Osteoblast (primary cell): Measurements from ENCODE around the gene VPS13D. TPM values are rescaled to one million over a fixed set of nuclear protein-coding genes. Genes with fewer than 3 reads are reported as not detected.

ENCODE experiments used
- DNase-seq: peaks from one replicate; pipeline ENCODE4 v3.0.0; 2011; ENCODE audit warnings: low spot score, mixed read lengths; ENCODE audit not compliant: insufficient read length; ENCODE audit errors: missing footprints
- H2AFZ ChIP-seq: 2 replicates; pipeline ENCODE4 v1.6.0; 2011; ENCODE audit warnings: mild to moderate bottlenecking, low read length
- H3K27ac ChIP-seq: 2 replicates; pipeline ENCODE4 v1.5.1; 2011; ENCODE audit warnings: mild to moderate bottlenecking, low read depth, low read length, moderate library complexity
- H3K27me3 ChIP-seq: 2 replicates; pipeline ENCODE4 v1.6.0; 2012; ENCODE audit warnings: mild to moderate bottlenecking, control low read depth, inconsistent platforms, low read length, moderate library complexity; ENCODE audit not compliant: insufficient read depth
- H3K36me3 ChIP-seq: 2 replicates; pipeline ENCODE4 v1.5.1; 2011; ENCODE audit warnings: mild to moderate bottlenecking, low read length, control low read depth, moderate library complexity; ENCODE audit not compliant: insufficient read depth
- H3K4me1 ChIP-seq: 2 replicates; pipeline ENCODE4 v1.5.1; 2011; ENCODE audit warnings: mild to moderate bottlenecking, low read length, control low read depth, moderate library complexity; ENCODE audit not compliant: insufficient read depth
- H3K4me2 ChIP-seq: 2 replicates; pipeline ENCODE4 v1.6.0; 2011; ENCODE audit warnings: mild to moderate bottlenecking, low read length; ENCODE audit not compliant: insufficient read depth
- H3K4me3 ChIP-seq: fragments of 200-600 bp; sonication (generic); 3 replicates; pipeline ENCODE4 v1.5.1; 2012; ENCODE audit warnings: mild to moderate bottlenecking, low read length, inconsistent platforms; ENCODE audit not compliant: insufficient read depth
- H3K79me2 ChIP-seq: 2 replicates; pipeline ENCODE4 v1.6.0; 2012; ENCODE audit warnings: mild to moderate bottlenecking, low read length, control low read depth, inconsistent platforms; ENCODE audit not compliant: insufficient read depth
- H3K9me3 ChIP-seq: 2 replicates; pipeline ENCODE4 v1.5.1; 2011; ENCODE audit warnings: low read depth, low read length, control low read depth
- H4K20me1 ChIP-seq: 2 replicates; pipeline ENCODE4 v1.6.0; 2012; ENCODE audit warnings: mild to moderate bottlenecking, low read length, control low read depth; ENCODE audit not compliant: insufficient read depth
- CTCF ChIP-seq: IDR thresholded peaks from 2 replicates; pipeline ENCODE4 v1.5.1; 2011; ENCODE audit warnings: mild to moderate bottlenecking, low read depth, low read length, moderate library complexity; ENCODE audit errors: extremely low read depth
- total RNA-seq: library from RNA; depleted of rRNA; stranded (reverse); fragments of >200 nt; gene quantifications from 2 replicates; pipeline ENCODE4 v1.2.3, GENCODE V29; 2012

VPS13D gene
- total RNA-seq, 1 donor: 48.5 TPM

- Histone ChIP-seq H3K4me3 (no peak overlapping the region), H3K27ac (no peak overlapping the region), H3K79me2 (no peaks in the 10 kb centered on the region), H3K4me1 (peaks cover 29% of the 10 kb centered on the region), H3K36me3 (no peaks in the 10 kb centered on the region), H3K27me3 (no peaks in the 10 kb centered on the region), H3K4me2 (no peak overlapping the region), H2AFZ (no peak overlapping the region), H3K9me3 (no peaks in the 10 kb centered on the region), H4K20me1 (no peaks in the 10 kb centered on the region)
- DNase-seq: peak; percentile 80
- no peak for TF ChIP-seq CTCF
Measured at GRCh38 chr1:12554521-12555305, 324.9 kb downstream of the VPS13D start.

DNA sequence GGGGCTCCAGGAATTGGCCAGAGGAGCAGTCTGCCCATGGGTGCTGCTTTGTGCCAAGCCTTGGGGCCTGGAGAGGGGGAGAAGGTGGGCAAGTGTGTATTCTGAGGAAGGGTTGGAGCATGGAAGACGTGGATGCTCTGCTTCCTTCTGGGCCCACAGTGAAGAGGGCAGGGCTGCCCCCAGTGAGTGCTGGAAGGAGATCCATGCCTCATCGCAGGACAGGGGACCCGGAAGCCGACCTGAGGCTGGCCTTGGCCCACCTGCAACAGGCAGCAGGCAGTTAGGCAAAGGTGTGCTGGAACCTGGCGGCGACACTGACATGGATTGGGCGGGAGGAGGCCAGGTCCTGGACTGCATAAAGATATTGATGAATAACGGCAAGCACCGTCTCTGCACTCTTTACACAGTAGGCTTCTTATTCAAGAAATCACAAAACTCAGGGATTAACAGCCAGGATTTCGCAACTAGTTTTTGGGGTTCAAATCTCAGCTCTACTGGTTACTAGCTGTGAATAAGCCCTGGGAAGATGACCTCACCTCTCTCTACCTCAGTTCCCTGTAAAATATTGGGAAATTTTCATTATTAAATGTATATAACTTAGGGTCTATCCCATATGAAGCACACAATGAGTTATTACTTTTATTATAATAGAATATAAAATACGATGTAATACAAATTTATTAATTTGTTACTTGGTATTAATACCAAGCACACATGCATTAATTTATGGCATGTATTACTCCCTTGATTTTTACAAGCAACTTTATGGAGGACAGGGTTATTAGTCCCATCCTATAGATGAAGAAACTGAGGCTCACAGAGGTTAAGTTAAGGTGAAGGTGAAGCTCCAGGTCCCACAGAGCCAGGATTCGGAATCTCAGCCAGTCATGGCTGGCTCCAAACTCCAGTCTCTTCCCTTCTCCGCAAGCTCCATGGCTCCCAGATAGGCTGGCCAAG lies 325.9 kb downstream of the VPS13D start:
- Histone ChIP-seq H2AFZ (peak overlapping the region; percentile 25), H3K4me3 (no peak overlapping the region), H3K4me1 (peaks cover 21% of the 10 kb centered on the region), H3K27me3 (no peaks in the 10 kb centered on the region), H3K27ac (peak overlapping the region; percentile 94), H4K20me1 (no peaks in the 10 kb centered on the region), H3K9me3 (no peaks in the 10 kb centered on the region), H3K36me3 (no peaks in the 10 kb centered on the region), H3K4me2 (no peak overlapping the region), H3K79me2 (no peaks in the 10 kb centered on the region)
- TF ChIP-seq CTCF: no peak
- peak; percentile 29 for DNase-seq

DNA sequence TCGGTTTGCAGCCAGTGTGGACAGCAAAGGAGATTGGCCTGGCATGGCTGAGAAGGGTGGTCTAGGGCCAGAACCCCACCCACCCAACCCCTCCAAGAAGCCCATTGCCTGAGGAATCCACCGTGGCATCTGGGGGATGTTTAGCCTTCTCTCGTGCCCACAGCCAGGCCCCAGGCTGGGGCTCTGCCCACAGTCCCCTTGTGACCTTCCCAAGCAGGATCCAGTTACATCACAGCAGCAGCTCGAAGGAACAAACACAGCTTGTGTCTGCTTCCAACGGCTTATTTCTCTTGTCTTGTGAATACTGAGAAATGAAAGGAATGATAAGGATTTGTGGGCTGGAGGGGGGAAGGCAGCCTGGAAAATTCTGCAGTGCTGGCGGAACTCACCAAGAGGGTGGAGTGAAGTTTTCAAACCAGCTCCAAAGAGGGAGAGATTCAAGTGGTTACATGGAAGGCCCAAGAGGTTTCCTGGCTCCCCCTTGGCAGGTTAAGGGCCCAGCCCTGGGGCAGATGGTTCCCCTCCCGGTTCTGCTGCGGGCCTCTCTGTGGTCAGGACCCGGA lies 326.6 kb downstream of the VPS13D start:
- DNase-seq: peak; percentile 98
- Histone ChIP-seq H3K79me2 (no peaks in the 10 kb centered on the region), H3K36me3 (no peaks in the 10 kb centered on the region), H3K4me2 (peak overlapping the region; percentile 44), H4K20me1 (no peaks in the 10 kb centered on the region), H3K9me3 (no peaks in the 10 kb centered on the region), H3K27ac (peak overlapping the region; percentile 94), H3K4me3 (peak overlapping the region; percentile 20), H3K27me3 (no peaks in the 10 kb centered on the region), H2AFZ (peak overlapping the region; percentile 61), H3K4me1 (peaks cover 21% of the 10 kb centered on the region)
- no peak for TF ChIP-seq CTCF
